ENCODE data around the gene C11orf91.
"Not testable (repeated sequence)": the region's sequence is repeated elsewhere in the genome, so short reads cannot be mapped to it uniquely, and the experiment has no call there.

The C11orf91 gene

DNA sequence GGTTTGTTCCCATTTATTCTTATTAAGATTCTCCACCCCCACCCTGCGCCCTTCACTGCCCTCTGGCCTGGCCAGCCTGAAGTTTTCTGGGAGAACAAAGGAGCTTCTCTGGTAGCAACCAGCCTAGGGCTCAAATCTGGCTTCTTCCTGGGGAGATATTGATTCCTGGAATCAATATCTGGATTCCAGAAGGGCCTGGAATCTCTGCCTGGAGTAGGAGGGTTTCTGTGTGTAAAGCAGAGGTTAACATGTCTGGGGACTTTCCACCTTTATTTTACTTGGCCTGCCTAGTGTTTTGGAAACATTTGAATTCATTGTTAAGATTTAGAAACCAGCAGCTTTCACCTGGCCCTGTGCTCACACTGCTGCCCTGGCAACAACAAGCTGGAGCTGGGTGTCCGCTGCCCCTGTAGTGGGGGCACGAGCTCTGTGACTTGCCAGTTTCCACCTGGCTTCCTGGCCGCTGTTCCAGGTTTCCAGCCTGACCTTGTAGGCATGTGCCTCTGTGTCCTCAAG is 5.5 kb downstream of the C11orf91 start:
- DNase-seq (ENCODE audit: low spot score), result no peak

DNA sequence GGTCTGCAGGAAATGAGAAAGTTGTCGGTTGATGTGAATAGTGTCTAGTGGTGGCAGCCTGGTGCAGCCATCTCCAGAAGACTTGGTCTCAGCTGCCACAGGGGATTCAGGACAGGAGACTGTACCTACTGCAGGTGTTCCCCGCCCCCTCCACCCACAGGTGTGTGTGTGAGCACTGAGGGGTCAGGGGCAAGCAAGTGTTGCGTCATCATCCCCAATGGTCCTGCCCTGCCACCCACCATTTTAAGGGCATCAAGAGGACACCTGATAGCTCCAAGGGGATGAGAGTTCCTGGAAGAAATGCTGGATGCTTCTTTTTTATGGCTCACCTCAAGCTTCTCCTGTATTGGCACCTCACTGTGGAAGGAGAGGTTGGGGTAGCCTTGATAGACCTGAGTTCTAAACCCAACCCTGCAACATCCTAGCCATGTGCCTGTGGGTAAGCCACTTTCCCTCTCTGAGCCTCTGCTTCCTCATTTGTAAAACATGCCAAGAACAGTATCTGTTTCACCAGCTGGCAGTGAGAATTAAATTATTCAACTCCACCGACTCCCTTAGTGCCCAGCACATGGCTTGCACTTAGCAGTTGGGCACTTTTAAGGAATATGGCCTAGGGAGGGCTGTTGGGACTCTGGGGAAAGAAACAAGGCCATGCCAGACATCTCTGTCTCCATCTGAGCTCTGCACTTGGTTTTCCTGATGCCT is 6.1 kb downstream of the C11orf91 start:
- DNase-seq (ENCODE audit: low spot score), result no peak

DNA sequence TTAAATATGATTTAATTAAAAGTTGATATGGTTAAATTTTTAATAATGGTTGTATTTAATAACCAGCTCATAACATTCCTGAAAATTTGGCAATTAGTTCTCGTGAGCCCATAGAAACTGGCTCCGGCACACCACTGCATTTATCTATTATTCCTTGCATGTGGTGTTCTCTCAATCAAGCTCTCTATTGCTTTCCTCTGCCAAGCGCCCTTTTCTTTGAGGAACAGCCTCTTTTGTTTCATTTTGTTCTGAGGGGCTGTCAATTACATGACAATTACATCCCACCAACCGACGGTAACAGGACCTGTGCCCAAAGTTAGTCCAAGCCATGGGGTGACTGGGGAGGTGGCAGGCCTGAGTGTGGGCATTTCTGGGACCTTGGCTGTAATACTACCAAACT is 8.1 kb downstream of the C11orf91 start:
- no peak for DNase-seq (ENCODE audit: low spot score)

DNA sequence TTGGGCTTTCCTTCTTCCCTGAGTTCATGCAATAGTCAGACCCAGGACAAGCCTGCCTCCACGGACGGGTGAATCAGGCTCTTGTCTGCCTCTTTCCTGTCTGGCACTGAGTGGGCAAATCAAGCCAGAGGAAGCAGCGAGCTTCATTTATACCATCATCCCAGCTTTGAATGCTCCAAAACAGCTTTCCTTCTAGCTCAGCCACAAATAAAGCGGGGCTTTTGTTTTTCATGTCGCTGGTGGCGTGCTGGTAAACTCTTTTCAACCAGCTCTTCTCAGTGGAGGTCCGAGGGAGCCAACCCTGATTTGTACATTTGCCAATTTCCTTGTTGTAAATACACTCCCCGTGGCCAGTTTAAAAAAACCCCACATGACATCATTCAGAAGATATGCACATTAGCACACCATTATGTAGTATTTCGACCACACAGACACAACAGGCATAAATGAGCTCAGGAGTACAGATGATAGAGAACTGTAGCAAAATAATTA is 8.6 kb downstream of the C11orf91 start:
- DNase-seq (ENCODE audit: low spot score), result no peak

DNA sequence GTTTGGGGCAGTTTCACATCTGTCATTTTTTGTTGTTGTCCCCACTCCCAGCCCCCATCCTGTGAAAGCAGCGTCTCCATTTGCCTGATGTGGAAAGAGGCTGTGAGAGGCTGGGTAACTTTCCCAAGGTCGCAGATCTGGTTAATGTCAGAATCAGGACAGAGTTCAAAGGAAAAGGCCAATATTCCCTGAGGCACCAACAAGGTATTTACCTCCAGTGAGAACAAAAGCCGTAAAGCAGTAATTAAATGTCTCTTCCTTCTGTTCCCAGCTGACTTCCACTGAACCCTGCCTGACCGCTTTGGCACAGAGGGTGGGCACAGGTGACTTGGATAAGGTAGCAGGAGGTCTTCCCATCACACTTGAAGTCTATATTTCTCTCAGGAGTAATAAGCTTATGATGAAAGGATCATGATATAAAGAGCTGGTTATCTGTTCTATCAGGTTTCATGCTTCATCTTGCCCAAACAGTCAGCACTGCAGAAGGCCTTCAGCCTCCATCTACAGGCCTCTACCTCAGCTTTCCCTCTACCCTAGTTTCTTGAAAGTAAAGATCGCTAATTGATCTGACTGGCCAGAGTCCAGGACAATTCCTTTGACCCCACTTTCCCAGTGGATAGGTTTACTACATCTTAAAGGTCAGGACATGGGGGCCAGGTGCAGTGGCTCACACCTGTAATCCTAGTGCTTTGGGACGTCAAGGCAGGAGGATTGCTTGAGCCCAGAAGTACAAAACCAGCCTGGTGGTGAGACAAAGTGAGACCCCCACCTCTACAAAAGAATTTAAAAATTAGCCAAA is 9.4 kb downstream of the C11orf91 start:
- no peak for DNase-seq (ENCODE audit: low spot score)

DNA sequence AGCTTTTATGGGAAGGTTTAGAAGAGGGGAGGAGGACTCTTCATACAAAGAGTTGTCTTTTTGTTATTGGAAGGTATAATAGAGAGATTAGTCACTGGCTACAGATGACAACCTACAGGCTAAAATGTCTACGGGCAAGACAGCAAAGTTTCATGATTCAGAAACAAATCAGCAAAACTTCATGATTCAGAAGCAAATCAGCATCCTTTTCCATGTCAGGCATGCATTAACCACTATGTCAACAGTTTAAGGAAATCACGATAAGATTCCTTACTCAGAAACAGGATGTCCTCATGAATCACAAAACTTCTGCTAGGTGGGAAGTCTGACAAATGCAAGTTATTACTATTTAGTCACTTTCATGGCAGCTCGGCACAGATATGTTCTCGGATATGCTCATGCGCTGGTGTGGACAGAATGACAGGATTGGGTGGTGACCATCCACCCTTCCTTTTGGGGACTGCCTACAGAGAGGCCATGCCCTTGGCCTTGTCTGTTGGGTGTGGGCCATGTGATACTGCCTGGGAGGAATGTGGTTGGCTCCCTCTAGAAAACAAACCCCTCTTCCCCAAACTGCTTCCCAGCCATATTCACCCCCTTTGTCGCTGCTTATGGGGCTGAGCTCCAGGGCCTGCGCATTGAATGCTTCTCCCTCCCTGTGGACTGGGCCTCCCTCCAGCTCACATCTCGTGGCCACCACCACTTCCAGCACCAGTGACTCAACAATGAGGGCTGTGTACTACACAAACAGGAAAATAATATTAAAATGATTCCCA is 10.1 kb downstream of the C11orf91 start:
- DNase-seq (ENCODE audit: low spot score), result no peak

DNA sequence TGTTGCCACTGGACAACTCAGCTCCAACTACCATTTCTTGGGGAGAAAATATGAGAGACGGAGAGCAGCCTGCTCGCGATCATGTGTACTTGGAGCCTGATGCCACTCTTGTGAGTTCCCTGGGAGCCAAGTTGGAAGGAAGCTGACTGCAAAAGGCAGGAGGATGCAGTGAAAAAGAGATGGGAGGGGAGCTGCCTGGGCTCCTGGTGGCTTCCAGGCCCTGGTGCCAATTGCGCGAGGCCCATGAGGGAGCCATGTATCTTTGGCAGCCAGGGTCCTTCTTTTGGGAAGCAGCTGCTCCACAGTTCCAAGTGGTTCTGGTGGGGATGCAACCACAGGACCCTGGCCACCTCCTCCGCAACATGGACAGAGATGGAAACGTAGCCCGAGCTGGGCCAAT is 11.1 kb downstream of the C11orf91 start:
- no peak for DNase-seq (ENCODE audit: low spot score)

DNA sequence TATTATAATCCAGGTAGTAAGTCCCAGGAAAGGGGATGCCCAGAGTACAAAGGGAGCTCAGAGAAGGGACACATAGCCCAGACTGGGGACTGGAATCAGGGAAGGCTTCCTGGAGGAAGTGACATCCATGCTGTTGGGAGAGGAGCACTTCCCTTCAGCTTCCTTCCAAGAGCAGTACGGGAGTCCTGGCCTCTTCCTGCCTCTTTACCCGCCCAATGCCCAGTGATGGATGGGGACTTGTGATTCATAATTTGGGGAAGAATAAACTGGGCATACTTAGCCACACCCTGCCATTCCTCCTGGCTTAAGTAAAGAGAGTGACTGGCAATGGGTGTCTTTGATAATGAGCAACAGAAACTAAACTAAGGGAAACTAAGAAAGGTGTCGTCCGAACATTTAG is 11.5 kb downstream of the C11orf91 start:
- DNase-seq (ENCODE audit: low spot score), result no peak

DNA sequence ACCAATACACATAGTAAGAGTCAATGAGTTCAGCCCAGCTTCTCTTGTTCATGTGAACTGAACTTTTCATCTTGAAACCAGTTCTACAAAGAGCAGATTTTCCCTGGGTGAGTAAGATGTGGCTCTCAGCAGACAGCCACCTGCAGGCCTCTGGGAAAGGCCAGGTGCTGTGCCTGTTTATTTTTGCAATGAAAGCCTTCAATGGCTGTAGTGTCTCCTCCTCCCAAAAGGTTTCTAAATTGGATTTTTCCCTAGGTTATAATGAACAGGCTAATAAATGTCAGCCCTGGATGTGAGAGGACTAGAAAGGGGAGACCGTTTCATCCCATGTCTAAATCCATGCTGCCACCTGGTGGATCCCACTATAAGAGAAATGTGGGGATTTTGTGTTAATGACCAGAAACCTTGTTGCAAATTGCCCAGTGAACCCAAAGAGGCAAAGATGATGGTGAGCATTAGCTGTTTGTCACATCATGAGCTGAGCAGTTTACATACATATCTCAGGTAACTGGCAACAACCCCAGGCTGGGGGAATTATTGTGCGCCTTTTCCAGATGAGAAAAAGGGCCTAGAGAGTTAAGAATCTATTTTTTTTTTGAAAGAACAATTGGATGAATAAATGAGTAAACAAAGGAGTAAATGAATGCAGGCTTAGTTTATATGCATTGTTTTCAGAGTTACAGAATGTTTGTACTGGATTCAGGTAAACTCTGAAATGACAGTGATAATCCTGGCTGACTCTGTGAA is 12.7 kb downstream of the C11orf91 start:
- DNase-seq (ENCODE audit: low spot score), result no peak

DNA sequence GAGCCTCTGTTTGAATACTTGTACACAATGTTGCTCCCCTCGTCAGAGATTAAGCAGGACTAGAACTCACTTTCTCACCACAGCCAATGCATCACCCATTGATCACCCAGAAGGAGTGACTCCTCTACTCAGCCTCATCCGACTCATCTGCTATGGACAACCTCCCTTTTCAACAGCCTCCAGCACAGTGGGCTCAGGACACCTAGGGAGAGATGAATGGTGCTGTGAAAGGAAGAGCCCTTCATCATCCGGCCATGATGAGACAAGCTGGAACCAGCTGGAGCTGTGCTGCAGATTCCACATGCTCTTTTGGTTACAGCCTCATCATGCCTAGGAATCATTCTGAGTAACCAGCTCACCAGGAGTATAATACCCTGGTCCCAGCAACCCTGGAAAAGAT is 15.5 kb downstream of the C11orf91 start:
- DNase-seq (ENCODE audit: low spot score), result no peak

DNA sequence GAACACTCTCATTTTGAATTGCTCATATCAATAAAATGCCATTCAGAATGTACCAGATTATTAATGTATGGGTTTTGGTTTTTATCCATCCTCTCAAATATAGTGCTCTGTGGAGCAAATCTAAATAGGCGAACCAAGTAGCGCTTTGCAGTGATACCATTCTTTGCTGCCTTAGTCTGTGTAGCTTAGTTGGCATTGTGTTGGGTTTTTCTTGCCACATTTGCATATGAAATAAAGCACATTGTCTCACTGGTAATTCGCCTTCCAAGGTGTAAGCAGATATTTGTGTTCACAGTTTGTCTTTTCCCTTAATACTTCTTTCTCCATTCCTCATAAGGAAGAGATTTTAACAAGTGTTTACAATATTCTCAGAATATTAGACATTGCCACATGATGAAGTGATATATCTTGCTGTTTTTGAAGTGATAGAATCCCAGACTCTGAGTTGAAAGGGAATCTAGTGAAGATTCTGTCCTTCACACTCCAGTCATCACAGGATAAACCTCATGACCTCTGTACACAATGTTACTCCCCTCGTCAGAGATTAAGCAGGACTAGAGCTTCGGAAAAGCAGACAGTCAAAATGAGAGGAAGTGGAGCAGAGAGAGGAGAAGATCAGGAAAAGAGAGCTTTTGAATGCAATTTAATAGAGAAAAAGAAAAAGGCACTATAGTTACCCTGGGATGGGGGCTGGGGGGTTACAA is 16.5 kb downstream of the C11orf91 start:
- no peak for DNase-seq (ENCODE audit: low spot score)

DNA sequence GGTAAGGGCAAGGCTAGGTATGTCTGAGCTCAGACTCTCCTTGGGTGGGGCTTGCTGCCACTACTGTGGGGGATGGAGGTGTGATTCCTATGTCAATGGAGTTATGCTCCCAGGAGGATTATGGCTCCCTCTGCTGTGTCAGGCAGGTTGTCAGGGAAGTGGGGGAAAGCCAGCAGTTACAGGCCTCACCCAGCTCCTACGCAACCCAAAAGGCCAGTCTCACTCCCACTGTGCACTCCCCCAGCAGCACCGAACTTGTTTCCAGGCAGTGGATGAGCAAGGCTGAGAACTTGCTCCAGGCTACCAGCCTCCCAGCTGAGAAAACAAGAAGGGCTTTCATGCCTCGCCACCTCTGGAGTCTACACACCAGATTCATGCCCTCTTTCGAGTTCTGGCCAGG is 18.2 kb downstream of the C11orf91 start:
- DNase-seq (ENCODE audit: low spot score), result no peak

DNA sequence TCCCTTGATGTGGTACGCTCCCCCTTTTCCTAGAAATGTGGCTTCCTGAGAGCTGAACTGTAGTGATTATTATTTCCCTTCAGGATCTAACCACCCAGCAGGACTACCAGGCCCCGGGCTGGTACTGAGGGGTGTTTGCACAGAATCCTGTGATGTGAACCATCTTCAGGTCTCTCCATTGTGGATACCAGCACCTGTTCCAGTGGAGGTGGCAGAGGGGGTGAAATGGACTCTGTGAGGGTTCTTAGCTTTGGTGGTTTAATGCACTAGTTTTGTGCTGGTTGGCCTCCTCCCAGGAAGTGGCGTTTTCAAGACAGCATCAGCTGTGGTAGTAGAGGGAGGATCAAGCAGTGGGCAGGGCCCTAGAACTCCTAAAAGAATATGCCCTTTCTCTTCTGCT is 18.6 kb downstream of the C11orf91 start:
- DNase-seq (ENCODE audit: low spot score), result no peak

DNA sequence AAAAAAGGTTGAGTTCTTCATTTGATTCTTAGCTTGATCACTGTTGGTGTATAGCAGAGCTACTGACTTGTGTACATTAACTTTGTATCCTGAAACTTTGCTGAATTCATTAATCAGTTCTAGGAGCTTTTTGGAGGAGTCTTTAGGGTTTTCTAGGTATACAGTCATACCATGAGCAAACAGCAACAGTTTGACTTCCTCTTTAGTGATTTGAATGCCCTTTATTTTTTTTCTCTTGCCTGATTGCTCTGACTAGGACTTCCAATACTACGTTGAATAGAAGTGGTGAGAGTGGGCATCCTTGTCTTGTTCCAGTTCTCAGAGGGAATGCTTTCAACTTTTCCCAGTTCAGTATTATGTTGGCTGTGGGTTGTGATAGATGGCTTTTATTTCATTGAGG is 22.0 kb downstream of the C11orf91 start:
- DNase-seq (ENCODE audit: low spot score), result not testable (repeated sequence)

DNA sequence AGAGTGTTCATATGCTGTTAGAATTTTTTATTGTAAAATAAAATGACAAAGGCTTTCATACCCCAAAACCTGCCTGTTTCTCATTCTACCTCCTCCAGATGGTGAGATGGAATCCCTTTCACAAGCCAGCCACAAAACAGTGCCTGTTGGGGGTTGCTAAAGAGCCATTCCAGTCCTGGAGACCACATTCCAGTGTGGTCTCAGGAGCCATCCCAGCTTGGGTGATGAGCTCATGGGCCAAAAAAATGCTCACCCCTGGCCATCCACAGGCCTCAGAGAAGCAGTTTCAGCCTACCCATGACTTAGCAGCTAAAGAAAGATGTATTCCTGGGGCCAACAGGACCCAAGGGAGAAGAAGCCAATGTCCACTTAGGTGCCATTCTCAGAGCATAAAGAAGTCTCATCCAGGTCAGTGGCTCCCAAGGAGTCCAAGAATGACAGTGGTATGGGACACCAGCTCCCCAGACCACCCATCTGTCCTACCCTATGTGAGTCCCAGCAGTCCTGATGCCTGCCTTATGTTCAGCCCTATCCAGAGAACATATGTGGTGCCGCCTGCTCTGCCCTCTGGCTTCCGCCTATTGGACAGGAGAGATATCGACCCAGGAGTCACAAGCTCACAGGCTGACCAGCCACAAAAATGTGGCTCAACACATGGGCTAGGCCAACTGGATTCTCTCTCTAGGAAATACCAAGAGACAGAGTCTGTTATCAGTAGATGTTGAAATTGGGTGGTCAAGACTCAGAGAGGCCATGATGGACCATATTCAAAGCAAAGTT is 26.4 kb downstream of the C11orf91 start:
- DNase-seq (ENCODE audit: low spot score), result no peak

DNA sequence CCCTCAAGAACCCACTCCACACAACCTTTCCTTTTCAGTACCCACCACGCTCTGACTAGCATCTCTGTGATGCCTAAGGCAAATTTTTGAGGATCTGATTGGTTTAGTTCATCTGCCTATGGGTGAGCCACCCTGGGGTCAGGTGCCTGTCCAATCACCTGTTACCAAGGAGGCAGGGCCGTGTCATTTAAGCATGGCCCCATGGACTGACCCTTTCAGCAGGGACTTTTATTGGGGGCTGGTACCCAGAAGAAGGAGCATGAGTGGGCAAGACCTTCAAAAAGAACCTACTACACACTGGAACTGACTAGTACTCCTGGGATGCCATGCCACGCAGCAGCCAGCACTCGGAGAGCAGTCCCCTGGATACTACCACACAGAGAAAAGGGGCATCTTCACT is 28.4 kb downstream of the C11orf91 start:
- DNase-seq (ENCODE audit: low spot score), result no peak

DNA sequence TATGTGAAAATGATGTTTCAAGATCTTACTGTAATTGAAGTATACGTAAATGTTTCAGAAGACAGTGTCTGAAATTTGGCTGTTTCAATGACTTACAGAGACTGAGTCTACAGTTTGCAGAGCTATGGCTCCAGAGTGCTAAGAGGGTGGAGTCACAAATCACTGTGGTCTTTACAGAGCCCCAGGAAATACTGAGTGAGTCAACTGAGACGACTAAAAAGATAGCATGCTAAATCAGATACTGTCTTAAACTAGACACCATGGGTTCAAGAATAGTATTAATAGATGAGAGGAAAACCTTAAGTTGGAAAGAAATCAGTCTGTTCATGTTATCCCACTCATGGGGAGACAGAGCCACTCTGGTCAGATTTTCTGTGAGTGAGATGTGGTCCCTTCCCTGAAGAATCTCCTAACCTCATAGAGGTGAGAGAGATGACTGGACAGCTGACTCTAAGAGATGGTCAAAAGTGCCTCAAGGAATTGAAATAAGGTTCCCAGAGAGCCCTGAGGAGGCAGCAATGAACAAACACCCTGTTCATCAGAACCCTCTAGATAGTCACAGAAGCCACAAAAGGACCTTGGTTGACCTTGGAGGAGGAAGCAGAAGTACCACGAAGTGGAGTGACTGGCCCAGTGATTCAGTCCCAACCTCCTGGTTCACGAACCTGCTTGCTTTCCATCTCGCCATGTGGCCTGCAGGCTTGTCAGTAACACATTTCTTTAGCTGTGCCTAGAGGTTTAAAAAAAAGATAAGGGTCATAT is 30.2 kb downstream of the C11orf91 start:
- no peak for DNase-seq (ENCODE audit: low spot score)

DNA sequence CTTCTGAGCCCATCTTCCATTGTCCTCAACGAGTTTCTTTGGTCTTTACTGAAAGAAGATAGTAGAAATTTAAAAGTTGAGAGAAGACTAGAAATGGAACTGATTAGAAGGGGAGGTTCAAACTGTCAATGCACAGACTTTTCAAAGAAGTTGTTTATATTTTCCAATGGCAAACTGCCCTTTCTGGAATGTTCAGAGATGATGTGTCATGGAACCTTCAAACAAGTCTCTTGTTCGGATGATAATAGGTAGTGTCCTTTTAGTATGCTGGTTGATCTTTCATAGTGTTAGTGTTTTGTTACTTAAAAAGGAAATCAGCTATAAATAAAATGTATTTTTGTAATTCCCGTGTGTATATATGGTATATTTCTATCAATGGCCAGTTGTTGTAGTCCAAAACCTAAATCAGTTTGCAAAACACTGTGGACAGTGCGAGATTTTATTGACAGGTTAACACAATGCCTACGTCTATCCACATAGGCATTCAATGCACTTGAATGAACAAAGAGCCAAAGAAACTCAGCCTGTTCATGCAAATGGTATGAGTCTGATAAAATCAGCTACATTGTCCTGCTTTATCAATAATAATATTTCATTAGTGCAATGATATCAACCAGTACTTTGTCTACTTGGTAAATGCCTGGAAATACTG is 30.9 kb downstream of the C11orf91 start:
- no peak for DNase-seq (ENCODE audit: low spot score)

All from CD4-positive, alpha-beta T cell treated with Interleukin-6 at 100 ng/mL for 8 hours (primary cell).